Measurements from ENCODE around the gene PDP2.

Gene PDP2

DNA sequence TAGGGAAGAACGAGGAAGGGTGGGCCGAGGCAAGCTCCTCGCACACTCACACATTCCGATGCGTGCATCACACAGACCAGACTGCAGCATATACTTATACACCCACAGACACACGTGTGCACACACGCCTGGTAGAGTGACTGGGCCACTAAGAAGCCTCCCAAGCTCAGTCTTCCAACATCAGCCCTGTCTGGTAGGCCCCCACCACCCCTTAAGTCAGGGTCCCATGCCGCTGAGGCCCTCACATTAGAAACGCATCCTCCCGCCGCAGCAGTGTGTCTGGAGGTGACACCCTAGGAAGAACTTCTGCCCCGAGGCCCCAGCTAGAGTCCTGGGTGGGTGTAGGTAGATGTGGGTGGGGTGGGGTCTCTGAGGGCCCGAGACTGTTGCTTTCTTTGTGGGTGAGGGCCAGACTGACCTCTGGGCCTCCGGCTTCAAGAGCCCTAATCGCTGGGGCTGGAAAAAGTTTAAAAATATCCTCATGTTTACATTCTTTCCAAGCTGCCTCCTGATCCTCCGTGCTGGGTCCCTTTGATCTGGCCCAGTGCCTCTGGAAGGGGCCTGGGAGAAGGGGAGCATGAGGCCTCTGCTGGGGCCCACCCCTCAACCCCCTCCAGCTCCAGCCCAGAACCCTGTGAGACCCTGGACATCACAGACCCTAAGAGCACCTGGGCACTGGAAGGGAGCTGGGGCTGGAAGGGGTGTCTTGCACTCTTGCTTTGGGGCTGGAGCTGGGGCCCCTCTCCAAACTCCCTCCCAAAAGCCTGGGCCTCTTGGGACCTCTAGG lies 24.7 kb downstream of the PDP2 start:
- no peak for DNase-seq

DNA sequence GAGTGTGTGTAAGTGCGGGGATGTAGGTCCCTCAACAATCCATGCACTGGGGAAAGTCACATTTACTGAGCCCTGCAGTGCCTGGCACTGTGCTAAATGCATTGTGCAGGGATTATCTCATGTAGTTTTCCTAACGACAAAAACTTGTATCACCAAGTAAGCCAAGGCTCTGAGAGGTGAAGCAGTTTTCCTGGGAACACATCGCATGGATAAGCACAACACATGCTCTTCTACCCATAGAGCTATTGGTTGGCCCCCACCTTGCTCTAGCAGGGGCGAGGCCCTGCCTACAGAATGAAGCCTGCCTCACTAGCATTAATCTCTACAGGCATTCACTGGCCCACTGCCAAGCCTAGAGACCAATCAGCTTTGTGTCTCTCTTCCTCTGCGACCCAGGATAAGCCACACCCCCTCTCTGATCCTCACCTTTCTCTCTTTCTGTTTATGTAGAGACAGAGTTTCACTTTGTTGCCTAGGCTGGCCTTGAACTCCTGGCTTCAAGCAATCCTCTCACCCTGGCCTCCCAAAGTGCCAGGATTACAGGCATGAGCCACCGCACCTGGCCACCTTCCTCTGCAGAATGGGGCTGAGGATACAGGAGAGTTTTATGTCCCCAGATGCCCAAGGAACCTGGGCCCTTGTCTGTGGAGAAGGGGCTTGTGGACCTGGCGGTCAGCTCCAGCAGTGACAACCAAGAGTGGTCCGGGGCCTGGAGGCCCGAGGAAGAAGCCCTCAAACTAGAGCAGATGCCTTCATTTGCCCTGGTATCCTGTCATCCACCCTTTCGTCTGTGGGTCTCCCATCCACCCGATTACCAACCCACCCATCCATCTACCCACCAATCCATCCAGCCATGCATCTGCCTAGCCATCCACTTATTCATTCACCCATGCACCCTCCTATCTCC lies 25.6 kb downstream of the PDP2 start:
- peak; percentile 60 for DNase-seq

DNA sequence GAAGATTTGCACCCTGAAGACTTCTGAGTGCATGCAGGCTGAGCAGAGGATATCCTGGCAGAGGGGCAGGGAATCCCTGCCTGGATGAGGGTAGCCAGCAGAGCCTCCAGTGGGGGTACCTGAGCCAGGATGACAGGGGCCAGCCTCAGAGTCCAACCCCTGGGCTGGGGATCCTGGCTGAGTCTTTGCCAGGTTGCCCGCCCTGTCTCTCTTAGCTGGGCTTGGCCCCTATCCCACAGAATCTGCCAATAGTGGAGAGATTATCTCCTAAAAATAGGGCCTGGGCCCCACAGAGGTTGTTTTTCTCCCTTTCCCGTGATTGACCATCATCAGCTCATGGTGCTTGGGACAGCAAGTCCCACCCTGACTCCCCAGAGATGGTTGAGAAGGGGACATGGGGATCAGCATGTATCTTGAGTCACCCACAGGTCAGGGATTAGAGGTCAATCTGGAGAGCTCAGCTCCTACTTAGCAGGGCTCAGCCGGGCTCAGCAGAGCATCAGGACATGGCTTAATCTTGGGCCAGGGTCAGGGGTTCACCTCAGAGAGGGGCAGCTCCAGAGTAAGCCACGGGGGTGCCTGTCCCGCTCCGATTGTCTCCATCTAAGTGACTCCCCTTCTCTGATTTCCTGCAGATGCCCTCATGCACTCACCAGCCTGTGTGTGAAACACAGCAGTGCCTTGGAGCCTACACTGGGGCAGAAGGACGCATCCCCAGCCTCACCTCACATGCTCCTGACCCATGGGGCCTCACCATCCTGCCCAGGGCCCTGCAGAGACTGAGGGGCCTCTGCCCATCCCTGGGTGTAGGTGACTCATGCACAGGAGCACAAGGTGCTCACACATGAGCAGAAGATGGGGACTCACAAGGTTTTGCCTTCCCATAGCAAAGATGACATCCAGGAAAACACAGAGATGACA lies 26.9 kb downstream of the PDP2 start:
- no peak for DNase-seq

DNA sequence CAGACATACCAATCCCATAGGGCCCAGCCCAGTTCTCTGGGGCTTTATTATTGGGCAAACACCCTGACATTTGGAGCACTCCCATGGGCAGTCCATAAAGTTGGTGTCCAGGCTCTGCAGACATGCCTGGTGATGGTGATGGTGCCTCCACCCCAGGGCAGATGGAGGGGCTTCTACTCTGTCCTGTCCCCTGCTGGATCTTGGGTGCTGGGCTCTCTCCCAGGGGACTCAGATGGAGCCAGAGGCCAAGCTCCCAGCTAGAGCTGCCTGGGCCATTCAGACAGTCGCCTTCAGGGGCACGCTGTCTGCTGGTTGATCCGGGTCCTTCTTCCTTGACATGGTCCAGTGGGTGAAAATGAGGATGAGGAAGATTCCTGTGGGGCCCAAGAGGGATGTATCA lies 27.8 kb downstream of the PDP2 start:
- no peak for DNase-seq

DNA sequence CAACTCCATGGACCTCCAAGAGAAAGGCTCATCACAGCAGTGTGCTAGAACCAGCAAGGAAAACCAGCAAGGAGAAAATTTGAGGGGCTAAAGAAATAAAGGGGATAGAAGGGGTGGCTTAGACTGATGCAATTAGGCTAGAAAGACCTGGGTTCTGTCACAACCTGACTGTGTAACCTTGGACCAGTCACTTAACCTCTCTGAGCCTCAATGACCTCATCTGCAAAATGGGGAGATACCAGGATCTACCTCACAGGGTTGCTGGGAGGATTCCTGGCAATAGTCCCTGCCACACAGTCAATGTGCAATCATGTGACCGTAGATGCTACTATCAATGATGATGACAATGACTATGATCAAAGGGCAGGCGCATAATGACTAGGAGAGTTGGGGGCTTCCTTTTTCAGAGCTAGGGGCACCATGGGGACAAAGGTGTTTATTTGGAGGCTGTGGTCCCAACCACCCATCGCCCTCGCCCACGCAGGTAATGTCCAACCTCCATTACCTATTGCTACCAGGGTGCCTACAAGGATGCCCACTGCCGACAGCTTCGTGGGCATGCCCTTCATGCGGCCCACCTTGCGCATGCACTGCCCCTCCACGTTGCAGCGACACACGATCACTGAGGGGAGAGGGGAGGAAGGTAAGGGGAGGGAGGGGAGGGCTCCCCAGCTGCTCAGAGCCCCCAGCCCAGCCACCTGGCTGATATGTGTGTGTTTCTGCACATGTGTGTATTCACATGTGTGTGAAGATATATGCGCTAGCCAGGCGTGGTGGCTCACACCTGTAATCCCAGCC lies 28.6 kb downstream of the PDP2 start:
- DNase-seq, result no peak

DNA sequence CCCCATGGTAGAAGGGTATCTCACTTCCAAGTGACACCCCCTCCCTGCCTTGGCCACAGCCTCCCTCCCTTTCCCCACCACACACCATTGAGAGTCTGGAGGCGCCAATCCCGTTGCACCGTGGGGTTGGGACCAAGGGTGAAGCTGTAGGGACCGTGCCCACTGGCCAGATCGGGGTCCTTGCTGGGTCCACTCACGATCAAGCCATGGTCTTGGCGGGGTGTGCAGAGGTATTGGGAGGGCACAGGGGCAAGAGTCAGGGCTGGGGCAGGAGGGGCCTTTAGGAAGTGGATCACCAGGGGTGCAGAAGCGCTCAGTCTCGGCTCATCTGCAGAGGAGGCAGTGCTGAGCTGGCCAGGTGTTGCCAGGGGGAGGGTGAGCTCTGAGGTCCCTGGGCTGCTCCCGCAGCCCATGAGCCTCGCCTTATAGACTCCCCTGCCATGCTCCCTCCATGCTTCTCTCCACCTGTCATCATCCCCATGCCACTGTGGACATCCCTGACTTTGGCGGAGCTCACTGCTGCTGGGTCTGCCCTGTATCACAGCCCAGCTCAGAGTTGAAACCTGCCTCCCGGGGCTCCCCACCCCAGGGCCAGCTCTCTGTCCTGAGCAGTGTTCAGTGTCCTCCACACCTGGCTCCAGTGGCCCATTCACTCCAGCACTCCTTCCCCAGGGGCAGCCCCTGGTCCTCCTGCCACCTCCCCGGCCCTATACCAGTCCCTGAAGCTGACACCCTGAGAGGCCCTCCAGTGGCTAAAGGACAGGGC lies 30.0 kb downstream of the PDP2 start:
- DNase-seq, result no peak

DNA sequence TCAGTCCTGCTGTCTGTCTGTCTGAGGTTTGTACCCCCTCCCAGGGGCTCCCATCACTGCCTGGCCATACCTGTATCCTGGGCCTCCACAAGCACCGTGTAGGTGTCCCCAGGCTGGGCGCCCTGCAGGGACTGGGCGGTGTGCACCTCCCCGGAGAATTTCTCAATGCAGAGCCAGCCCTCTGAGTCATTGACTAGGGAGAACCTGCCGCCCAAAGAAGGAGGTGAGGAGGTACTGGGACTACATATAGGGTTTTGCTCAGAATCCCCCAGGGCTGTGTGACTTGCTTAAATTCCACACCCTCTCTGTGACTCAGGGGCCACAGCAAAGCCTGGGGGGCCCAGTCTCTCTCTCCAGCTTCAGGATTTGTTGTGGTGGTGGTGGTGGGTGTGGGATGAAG lies 30.8 kb downstream of the PDP2 start:
- DNase-seq, result no peak

DNA sequence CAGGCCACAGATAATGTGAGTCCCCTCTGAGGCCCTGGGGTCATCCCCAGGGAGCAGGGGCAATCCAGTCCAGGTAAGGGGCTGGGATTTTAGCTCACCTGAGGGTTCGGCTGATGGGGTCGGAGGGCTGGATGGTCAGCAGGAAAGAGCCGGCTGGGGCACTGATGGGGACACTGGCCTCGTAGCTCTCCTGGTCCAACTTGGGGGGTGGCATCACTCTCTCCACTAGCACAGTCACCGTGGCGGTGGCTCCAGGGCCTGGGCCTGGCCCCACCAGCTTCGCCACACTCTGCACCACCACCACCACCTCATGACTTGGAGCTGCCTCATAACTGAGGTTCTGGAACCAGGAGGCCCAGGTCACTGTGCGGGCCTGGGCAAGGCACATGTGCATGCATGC lies 31.5 kb downstream of the PDP2 start:
- no peak for DNase-seq

DNA sequence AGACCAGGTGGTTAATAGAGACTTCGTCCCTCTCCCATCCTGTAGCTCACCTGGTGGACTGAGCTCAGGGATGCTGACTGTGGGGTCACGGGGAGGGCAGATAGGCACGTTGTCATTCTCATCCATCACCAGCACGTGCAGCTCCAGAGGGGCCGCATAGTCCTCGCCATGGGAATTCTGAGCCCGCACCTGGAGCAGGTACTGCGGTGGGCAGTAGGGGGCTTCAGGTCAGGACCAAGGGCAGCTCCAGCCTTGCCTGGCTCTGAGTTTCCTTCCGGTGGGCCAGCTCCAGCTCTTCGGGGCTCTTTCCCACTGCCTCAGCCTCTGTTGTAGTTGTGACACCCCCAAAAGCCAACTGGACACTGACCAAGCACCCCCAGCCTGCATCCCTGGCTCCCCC lies 32.8 kb downstream of the PDP2 start:
- no peak for DNase-seq

DNA sequence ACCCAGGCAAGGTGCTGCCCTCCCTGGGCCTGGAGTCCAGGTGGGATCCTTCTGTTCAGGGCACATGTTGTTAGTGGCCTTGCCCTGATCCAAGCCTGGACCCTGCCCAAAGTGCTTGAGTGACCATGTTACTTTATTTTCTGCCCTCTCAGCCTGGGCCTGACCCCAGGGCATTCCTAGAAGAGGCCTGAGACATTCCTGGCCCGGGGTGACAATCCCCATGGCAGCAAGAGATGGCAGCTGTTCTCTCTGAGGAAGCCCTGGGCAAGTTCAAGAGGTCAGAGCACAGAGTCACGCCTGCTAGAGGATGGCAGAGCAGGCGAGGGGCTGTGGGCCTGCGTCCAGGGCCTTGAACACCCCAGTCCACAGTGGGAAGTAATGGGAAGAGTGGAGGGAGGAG lies 33.4 kb downstream of the PDP2 start:
- DNase-seq, result no peak

DNA sequence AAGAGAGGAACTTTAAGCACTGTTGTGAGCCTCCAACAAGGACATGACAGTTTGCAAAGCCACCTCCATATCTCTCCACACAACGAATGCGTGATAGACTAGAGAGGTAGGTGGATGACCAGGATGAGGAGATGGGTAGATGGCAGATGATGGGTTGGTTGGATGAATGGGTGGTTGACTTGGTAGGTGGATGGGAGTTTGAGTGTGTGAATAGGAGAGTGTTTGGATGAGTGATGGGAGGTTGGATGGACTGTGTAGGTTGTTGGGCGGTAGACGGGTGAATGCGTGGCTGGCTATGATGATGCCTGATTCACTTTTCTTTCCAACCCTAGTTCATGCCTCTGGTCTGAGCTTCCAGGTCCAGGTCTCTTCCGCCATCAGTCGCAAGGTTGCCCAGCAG lies 34.2 kb downstream of the PDP2 start:
- DNase-seq, result no peak

DNA sequence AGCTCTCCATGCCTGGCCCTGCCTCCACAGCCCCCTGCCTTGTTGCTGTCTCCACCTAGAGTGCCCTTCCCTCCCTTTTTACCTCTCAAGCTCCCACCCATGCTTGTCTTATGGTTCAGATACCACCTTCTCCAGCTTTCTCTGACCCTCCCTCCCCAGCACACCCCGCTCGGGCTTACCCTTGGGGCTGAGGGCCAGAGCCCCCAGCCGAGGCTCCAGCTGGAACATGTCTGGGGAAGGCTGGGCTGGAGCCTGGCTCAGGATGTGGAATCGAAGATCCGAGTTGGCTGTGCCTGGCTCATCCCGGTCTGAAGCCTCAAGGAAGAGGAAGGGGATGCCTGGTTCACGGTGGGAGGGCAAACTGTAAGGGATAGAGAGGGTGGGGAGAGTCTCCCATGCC lies 34.7 kb downstream of the PDP2 start:
- DNase-seq, result no peak

DNA sequence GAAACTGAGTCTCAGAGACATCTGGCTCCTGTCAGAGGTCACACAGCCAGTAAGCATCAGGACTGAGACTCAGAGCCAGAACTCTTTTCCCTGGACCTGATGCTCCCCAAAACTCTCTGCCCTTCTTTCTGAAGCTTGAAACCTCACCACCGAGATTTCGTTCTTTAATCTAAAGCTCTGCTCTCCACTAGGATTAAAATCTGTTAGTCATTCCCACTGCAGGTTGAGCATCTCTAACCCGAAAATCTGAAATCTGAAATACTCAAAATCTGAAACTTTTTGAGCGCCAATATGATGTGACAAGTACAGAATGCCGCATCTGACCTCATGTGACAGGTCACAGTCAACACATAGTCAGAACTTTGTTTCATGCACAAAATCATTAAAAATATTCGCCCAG lies 36.2 kb downstream of the PDP2 start:
- no peak for DNase-seq

DNA sequence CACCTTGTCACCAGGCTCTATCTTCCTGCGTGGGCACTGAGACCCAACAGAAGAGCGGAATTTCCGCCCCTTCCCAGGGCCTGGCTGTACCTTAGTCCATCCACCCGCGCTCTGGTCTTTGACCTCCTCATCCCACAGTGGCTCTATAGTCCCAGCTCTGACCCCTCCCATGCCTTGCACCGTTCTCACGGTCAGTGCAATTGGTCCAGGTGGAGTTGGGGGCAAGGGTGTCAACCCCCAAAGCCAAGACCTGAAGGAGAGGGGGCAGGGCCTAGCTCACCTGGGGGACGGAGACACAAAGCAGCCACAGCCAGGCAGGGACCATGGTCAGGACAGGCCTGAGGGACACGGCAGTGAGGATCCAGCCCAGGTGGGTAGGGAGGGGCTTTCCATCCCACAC lies 37.4 kb downstream of the PDP2 start:
- DNase-seq, result no peak

DNA sequence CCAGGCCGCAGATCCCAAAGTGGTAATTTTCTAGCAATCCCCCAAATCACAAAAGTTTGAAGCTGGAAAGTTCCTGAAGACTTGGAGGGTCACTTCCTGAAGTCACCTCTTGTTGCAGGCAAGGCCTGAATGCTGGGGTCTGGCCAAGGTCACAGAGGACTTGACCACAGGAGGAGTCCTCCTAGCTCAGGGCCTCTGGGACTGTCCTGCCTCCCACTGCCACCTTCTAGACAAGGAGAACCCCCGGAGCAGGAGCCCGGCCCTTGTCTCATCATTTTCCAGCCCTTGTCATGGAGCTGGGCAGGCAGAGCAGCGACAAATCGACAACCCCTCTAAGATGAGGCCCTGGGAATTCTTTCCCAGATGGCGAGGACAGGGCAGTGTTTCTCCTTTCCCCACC lies 38.0 kb downstream of the PDP2 start:
- DNase-seq, result no peak

DNA sequence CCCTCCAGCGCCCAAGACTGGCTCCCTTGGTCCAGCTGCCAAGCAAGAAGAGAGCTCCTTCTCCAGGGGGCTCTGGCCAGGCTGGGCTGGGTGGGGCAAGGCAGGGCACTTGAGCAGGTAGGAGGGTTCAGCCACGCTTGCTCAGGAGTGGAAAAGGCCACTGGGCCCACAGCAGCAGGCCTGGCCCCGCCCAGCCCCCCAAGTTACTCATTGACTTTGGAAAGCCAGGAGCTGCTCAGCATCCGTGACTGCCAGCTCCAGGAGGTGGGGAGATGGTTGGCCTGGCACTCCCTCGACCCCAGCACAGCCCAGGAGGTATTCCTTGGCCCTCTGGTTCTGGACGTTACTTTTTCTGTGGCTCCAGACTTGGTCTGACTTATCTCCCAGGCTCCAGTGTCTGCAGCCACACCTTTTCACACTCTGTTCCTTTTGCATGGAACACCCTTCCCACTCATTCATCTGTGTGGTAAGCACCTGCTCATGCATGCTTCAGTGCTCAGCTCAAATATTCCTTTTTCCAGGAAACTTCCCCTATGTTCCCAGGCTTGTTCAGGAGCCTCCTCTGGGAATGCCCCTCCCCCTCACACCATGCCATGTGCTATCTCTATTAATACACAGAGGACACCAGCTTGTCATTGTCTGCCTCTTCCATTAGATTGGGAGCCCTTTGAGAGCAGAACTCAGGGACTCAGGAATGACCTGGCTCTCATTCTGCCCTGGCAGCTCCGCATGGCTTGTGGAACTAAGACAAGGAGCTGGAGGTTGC lies 38.7 kb downstream of the PDP2 start, which contains the start of gene CDH16:
Gene CDH16, minus strand, starts transcription at position 83 of the 766 bp plus-strand sequence. CDS start 820 bp downstream, outside the sequence.
- no peak for DNase-seq

DNA sequence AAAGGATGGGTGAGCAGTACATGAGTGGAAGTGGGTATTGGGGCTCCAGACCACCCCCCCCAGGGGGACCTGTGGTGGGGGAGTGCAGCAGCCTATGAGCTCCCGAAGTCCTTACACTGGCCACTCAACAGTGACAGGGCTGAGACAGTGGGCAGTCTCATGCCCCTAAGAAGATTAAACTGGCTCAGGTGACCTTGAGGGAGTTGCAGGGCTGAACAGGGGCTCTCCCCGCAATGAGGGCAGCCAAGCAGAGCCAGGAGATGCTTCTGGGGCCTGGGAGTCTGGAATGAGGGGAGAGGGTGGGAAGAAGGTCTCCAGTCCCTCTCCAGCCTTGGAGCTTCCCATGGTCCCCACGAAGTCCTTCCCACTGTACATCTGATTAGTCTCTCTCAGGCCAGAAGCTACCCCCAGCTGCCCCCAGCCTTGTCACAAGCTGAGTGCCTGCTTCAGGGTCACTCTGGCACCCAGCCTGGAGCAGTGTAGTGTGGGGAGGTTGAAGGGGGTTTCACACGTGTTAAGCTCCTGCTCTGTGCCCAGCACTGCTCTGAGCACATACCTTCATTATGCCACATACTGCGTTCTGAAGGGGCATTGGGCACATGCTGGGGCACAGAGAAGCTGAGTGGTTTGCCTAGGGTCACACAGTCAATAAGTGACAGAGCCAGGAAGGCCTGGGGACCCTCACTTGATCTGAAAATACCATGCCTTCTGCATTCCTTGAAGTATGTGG lies 39.4 kb downstream of the PDP2 start:
- DNase-seq, result no peak

DNA sequence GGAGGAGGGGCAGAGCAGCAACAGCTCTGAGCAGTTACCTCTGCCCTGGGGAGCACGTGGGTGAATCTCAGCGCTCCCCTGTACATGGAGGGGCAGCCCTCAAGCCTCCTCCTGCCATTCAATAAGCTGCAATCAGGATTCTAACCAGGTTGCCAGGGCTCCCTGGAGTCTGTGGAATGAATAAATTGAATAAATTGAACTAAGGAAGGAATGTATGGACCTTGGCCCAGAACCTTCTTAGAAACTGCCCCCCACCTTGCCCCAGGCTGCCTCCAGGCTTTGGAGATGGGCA lies 39.9 kb downstream of the PDP2 start:
- DNase-seq, result no peak

DNA sequence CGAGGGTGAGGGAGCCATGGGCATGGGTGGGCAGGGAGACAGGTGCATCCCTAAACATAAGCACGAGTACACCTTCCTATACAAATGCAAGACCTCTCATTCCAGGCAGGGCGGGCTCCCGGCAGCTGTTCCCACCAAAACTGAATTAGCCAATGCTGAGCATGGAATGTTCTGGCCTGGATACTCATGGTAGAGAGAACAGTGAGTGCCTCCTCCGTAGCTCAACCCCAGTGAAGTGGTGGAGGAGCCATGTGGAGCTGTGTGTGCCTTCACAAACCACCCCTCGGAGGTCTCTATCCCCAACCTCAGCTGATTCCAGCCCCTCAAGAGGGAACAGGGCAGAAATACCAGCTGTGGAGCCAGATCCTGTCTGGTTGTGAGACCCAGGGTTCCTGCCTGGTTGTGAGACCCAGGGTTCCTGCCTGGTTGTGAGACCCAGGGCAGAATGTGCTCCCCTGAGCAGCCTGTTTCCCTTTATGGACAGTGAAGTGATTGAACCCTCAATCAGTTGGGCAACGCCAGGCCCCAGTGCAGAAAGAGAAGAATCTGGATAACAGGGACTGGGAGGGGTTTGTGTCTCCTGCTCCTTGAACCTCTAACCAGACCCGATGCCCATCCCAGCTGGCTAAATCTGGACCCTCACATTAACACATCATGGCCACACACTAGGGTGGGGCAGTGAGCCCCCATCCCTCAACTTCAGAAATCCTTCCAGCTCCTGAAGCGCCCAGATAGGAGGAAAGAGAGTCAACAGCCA lies 40.8 kb downstream of the PDP2 start:
- no peak for DNase-seq
